GDM1 (cell line): Measurements from ENCODE around the gene PCARE.
A peak's percentile ranks its signal among the peaks of the same experiment; 100 is the strongest.
"Not testable (repeated sequence)": the region's sequence is repeated elsewhere in the genome, so short reads cannot be mapped to it uniquely, and the experiment has no call there.

Experiments used
- DNase-seq: peaks from one replicate; lab custom pipeline; 2025; lab: John Stamatoyannopoulos, UW

Gene PCARE

DNA sequence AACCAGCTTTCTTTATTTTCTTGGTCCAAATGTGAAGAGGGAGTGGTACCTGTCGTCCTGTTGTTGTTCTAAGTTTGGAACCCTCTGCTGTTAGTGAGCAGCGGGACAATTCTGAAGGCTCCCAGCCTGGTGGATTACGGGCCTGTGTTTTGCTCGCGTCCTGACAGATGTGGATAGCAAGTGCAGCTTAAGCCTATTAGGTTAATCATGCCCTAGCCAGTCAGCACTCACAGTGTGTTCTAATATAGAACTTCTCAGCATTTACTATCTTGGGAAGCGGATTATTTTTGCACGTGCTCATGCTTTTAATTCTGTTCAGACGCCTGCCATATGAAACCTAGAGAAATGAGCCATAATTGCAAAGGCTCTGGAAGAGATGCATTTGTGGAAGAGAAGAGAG is at the start of gene PCARE:
Gene PCARE, minus strand, starts transcription at position 113 of the 400 bp plus-strand sequence. CDS start 262 bp downstream, outside the sequence.
- DNase-seq: no peak

DNA sequence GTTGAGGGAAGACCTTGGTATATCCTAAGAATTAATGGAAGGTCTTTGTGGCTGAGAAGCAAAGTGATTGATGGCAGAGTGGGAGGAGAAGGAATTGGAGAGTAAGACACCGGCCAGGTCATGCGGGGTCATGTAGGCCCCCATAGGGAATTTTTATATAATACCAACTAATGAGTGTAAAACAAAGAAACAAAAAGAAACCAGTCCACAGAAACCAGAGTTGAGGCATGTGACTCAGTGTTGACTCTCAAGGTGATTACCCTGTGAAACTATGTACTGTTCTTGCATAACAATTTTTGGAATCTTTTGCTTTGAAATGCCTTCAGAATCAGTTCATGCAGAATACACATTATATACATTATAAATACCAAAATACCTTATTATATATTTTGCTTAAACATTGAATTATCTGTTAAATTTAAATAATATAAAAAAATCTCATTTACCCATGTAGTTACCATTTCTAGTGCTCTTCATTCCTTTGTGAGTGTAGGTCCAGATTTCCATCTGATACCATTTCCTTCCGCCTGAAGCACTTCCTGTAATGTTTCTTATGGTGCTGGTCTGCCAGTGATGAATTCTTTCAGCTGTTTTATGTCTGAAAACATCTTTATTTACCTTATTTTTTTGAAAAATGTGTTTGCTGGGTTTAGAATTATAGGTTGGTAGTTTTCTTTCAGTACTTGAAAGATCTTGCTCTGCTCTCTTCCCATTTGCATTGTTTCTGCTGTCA is 49.5 kb upstream of the PCARE start:
- DNase-seq: no peak

DNA sequence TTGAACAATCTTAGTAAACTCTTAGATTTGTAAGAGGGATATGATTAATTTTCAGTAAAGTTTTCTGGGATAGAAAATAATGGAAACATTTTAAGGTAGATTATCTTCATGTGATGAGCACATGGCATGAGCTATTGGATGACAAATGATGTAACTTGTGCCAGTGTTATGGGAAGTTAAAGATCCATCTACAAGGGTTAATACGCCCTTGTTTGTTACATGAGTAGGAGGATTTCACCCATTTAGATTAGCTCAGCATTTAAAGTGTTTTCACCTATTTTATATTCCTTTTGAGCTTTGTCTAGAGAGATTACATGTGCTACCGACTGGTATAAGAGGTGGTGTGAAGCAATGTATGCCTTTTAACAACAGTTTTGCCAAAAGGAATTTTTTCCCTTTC is 46.5 kb upstream of the PCARE start:
- DNase-seq: no peak

DNA sequence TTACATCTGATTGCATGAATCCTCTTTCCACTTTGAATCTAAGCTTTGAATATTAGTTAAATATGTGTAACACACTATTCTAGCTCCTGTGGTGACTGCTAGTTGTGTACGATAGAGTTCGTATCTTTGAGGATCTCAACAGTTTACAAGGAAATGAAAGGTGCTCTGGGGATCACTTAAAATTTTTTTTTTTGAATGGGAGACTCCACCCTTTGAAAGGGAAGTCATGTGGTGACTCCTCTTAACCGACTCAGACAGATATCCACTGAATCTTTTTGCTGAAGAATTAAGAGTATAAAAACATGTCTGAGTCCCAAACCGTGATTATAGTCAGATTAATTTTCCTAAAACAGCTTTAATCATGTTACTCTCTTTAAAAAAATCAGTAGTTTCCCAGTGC is 44.9 kb upstream of the PCARE start:
- DNase-seq: no peak

- no peak for DNase-seq
Measured at GRCh38 chr2:29117636-29118303, 43.4 kb upstream of the PCARE start.

- DNase-seq: no peak
Measured at GRCh38 chr2:29115797-29116781, 41.8 kb upstream of the PCARE start.

DNA sequence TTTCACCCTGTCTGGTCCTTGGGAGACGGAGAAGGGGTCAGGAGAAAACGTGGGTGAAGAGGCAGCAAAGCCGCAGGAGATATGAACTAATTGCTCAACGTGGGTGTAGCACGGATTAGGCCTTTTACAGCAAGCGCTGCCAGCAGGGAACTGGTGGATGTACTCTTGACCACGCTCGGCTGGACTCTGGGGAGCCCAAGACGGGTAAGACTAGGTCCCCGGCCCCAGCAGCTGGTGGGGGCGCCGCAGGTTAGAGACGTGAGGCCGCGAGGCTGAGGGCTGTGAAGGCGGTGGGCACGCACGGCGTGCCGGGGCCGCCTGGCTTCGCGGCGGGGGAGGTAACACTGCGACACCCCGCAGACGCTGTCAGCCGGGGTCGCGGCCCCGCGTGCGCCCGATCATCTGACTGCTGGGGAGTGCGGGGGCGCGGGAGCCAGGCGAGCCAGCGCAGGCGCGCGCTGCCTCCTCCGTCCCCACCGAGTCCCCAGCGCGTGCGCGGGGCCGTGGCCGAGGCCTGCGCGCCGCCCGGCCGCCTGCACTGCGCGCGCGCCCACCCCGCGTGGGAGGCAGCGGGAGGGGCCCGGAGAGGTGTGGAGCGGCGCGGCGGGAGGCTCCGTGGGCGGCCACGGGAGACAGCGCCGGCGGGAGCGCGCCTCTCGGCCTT is 40.8 kb upstream of the PCARE start, which contains the start of gene CLIP4:
Gene CLIP4, plus strand, starts transcription at position 470 of the 664 bp plus-strand sequence. CDS start 5,974 bp downstream, outside the sequence.
- DNase-seq: peak; percentile 22

DNA sequence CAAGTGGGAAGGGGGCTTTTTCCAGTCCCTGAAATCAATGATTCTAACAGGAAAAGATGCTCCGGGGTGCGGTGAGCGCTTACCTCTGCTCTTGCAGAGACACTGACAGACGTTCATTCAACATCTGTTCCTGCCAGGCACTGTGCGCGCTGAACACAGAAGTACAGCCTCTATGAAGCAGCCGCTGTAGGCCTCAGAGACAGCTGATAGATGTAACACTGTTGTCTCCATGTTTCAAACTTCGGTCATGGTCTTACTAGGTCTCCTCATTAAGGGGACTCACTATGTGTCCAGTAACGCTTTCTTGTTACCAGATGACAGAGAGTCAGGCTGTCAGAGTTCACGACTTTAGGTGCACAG is 40.2 kb upstream of the PCARE start:
- DNase-seq: no peak

DNA sequence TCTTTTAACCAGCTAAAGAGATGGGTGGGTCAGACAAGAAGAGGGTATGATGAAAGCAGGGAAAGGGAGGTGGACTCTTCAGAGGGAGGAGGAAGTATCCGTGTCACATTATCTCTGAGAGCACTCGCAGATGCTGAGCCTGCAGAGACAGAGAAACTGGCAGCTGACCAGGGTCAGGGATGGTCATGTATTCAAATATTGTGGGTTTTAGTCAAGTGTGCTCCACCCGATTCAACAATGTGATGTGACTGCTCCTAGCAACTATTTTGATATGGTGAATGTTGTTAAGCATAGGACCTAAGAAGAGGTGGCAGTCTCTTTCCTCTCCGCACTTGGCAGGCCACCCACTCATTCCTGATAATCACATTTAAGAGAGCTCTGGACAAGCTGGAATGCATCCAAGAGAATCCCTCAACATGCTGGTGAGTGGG is 39.6 kb upstream of the PCARE start:
- no peak for DNase-seq

GRCh38 chr2:29113027-29113686 is 38.8 kb upstream of the PCARE start:
- no peak for DNase-seq

DNA sequence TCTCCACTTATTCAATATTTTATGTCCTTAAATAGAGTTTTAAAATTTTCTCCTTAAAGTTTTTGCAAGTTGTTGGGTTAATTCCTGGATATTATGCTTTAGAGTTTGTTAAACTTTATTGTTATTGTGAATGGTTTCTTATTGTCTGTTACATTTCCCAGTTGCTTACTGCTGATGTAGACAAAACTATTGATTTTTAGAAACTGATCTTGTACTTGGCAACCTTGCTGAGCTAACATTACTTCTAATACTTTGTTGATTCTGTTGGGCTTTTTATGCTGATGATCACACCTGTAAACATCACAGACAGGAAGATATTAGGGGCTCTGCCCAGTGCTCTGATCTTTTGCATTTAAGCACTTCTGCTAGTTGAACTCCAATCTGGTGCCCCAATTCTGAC is 38.1 kb upstream of the PCARE start:
- DNase-seq: no peak

DNA sequence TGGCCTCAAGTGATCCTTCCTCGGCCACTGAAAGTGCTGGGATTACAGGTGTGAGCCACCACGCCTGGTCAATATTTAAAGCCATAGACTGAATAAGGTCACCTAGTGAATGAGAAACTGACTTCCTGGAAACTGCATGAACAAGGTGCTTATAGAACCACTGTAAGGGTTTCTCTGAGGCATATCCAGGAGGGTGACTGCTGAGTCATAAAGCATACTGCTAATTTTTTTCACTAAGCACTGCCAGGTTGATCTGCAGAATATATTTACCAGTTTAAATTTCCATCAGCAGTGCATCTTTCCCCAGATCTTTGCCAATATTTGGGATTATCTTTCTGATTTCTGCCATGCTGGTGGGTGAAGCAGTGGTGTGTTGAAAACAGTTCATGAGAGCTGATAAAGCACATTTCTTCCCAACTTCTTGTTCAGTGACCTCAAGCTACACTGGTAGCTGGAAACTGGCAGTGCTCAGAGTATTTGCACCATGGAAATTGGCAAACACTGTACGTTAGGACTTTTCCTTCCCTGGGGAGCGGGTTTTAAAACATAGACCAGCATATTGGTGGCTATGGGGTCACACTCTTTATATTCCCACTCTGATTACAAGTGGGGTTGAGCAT is 36.7 kb upstream of the PCARE start:
- DNase-seq: no peak

DNA sequence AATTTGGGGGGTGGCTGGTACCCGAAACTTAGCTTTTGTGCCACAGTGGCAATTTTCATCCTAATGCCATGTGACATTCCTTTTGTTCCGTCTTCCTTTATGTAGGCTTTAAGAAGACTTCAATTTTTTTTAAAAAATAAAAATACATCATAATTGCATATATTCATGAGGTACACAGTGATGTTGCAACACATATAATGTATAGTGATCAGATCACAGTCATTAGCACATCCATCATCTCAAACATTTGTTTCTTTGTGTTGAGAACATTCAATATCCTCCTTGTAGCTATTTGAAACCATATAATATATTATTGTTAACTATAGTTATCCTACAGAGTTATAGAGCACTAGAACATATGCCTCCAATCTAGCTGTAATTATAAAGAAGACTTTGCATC is 34.9 kb upstream of the PCARE start:
- DNase-seq: no peak

DNA sequence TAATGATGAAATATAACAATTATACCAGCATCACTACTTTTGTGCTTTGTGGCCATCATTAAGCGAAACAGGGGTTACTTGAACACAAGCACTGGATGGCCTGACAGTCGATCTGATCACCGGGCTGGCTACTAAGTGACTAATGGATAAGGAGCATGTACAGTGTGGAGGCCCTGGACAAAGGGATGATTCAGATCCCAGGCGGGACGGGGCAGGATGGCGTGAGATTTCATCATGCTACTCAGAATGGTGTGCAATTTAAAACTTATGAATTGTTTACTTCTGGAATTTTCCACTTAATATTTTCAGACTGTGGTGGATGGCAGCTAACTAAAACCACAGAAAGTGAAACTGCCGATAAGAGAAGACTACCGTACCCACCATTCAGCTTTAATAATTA is 33.9 kb upstream of the PCARE start:
- no peak for DNase-seq

DNA sequence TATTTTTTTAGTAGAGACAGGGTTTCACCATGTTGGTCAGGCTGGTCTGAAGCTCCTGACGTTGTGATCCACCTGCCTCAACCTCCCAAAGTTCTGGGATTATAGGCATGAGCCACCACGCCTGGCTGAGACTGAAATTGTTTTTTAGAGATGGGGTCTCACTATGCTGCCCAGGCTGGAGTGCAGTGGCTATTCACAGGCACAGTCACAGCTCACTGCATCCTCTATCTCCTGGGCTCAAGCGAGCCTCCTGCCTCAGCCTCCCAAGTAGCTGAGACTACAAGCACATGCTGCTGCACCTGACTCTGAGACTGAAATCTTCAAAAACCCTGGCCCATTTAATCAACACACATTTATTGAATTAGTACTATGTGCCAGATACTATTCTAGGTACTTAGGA is 33.2 kb upstream of the PCARE start:
- DNase-seq: not testable (repeated sequence)

DNA sequence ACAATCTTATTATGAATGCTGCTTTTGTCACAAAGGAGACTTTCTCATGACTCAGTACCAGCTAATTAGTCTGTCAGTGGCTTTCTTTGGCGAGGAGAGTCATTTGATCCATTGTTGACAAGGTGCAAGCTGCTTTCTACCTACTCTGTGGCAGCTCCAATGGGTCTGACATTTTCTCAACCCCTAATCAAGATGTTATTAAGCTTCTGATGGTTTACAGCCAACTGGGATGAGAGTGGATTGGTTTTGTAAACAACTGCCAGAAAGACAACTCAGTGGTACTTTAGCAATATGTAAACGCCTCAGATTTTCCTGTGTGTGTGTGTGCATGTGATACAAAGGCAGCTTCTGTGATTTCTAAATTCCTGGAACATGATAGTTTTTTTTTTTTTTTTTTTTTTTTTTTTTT is 32.7 kb upstream of the PCARE start:
- no peak for DNase-seq

DNA sequence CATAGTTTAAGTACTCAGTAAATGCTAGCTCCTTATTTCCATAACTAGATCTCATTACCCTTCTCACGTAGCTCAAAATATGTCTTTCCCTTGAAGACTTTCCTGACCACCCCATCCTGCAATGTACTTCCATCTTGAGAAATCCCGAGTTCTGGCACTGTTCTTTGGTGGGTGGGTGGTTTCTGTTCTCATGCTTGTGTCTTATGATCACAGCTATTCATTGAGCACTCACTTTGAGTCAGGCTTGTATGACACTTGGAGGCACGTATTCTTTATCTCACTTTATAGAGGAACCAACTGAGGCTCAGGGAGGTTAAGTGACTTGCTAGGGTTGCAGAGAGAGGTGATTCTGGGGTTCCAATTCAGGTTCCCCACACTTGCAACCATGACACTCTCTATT is 31.9 kb upstream of the PCARE start:
- DNase-seq: no peak

DNA sequence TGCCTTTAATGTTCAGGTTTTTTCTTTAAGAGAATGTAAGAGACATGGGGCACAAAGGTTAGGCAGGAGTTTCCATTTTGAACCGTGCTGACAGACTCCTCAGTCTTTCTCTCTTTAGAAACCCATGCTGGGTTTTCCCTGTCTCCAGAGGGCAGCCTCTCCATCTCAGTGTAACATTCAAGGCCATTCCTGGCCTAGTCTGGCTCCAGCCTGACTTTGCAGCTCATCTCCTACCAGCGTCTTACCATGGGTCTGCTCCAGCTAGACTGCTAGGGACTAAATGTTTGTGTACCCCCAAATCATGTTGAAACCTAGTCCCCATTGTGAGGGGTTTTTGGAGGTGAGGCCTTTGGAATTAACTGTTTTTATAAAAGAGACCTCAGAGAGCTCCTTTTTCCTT is 31.1 kb upstream of the PCARE start:
- no peak for DNase-seq

DNA sequence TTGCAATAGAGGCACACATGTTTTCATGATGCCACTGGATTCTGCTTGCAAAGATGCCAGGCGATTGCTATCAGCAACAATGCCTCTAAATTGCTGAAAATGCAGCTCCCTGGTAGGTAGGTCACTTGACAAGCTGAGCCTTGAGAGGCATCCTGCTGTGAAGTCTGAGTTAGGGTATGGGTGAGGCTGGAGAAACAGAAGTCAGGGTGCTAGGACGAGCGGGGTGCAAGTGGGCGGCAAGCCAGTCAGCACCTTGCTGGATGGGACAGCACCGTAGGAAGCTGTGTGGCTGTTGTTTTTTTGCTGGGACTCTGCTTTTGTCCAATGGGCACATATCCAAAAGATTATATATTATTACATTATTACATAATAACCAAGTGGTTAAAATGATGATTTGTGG is 30.4 kb upstream of the PCARE start:
- DNase-seq: no peak

DNA sequence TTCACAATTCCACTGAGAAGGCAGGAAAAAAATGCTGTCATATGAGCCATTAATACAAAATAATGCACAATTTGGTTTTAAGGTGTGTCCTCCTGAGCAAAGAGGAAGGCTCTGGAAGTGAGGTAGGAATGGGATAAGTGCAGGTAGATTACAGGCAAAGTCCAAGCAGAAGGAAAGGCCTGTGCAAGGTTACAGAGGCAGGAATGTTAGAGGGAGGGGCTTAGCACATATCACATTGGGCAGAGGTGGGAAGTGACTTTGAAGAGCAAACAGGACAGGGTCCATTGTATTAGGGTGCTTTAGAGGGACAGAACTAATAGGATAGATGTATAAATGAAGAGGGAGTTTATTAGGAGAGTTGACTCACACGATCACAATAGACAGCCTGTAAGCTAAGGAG is 26.2 kb upstream of the PCARE start:
- DNase-seq: no peak

GRCh38 chr2:29097569-29097968 is 23.2 kb upstream of the PCARE start:
- no peak for DNase-seq
